Fibroblast of skin of scalp (primary cell): ENCODE data around the gene SALL3.

Source experiments
- DNase-seq: peaks from one replicate; pipeline ENCODE4 v3.0.0-alpha.2; 2013

Gene SALL3

DNA sequence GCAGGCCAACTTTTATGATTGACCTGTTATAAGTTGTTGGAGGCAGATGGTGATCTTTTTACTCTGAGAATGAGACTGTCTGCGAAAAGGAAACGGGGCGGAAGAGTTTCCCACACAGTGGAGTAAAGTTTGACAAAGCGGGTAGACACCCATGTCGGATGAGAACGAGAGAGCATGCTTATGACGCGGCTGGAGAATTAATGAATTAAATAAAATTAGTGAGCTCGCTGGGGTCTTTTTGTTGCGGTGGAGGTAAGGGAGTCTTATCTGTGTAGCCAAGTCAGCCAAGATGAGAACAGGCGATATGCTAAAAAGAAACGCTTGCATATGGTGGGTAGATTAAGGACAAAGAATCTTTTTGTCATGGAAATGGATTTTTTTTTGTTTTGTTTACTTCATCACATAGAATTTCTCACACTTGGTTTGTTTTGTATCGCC, 1.8 kb downstream of the SALL3 start:
- no peak for DNase-seq

DNA sequence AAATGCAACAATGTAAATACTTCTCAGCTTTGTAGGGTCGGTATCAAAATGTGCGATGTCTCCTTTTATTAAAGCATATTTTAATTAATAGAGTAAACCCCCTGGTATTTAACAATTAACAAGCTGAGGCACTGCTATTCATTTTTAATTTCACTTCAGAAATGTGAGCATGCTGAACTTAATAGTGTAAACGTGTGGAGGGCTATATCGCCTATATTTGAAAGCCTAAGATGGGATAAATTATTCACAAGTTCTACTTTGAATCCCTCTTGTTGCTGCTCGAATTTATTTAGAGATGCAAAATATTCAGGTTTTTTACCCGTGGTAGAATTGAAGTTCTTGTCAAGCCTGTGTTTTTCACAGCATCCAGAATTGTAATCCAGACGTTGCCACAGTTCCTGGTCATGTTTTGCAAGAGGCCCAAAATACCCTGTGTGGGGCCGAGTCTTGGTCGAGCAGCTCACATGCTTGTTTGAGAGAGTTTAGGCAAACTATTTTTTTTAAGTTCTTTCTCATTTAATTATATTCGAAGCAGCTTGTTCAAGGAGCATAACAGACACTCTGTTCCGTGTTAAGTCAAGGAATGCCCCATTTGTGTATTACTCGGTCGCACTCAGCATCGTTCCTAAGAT, 2.5 kb downstream of the SALL3 start:
- no peak for DNase-seq

DNA sequence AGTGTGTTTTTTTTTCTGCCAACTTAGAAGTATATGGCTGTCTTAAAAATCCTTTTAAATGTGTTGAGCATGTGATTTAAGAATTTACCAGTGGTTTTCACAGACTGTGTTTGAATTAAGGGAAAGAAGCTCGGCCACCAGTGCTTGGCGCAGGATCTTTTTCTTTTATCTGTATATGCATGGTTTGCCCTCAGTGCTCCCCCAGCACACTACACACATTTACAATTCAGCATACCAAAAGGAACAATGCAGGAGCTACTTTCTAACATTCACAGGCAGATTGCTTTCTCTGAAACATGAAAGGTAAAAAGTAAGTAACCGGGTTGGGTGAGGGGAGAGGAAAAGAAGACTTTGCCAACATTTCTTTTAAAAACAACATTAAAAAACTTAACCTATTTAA, 3.9 kb downstream of the SALL3 start:
- no peak for DNase-seq

DNA sequence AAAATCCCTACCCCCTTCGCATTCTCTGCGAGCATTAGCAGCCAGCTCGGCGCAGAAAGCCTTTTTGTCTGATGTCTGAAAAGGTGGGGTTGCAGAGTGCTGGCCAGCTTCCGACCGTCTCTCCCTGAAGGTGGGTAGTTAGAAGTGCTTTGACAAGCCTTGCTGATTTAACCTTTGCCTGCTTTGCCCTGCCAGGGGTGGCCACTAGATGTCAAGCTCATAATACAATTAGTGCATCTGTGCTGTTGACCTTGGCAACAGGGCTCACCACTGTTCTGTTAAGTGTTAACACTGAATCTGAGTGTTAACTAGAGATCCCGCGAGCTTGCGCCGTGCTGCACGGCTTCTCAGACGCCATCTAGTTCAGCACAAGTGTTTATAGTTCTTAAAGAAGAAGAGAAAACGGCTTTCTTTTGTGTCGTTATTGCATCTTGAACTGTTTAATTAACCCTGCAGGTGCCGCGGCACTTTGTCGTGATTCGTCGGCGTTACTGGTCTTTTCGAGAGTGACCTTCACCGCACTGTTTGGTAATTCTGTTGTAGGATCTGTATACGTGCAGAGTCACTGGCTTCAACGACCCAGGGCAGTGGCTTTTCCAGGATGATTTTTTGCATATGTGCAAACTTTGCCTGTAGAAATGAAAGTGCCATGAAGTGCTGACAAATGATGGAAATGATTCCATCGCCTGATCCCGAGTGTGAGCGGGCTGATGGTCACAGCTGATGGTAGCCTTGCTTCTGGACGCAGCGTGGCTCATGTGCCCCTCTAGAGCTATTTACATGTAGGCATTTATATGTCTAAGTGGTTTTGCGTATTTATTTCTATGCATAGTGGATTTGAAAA, 5.5 kb downstream of the SALL3 start:
- DNase-seq = no peak

DNA sequence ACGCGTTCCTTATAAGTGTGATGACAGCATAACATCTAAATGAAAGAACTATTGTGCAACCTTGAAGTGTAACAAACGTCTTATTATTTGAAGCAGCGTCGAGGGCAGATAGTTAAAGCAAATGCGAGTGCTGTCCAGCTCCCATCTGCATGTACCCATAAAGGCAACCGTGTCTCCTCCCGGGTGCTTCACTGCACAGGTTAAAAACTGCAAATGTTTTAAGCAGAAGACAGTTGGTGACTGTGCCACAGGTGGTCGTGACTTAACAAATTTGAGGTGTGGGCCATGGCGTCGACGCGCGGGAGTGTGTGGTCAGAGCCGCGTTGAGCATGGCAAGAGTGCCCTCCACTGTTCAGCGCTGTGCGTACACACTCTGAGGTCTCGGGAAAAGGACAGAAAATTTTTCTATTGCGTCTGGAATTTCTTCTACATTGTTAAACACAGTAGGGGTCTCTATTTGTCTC, 6.4 kb downstream of the SALL3 start:
- peak; percentile 7 for DNase-seq

DNA sequence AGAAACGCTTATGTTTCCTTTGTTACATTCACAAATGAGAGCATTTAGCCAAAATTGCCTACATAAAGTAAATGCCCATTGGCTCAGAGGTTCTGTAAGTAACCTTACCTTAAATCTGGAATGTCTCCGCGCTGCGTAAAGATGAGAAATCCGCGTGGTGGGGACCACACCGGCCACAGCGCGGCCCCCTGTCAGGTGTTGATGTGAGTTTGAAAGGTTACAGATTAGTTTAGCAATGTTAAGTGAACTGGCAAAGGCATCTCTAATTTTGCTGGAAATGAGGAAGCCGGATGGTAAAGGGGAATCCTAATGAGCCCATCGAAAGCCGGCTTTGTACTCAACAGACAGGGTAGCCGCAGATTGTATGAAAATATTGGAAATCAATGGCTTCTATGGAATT, 11.8 kb downstream of the SALL3 start:
- DNase-seq = no peak

DNA sequence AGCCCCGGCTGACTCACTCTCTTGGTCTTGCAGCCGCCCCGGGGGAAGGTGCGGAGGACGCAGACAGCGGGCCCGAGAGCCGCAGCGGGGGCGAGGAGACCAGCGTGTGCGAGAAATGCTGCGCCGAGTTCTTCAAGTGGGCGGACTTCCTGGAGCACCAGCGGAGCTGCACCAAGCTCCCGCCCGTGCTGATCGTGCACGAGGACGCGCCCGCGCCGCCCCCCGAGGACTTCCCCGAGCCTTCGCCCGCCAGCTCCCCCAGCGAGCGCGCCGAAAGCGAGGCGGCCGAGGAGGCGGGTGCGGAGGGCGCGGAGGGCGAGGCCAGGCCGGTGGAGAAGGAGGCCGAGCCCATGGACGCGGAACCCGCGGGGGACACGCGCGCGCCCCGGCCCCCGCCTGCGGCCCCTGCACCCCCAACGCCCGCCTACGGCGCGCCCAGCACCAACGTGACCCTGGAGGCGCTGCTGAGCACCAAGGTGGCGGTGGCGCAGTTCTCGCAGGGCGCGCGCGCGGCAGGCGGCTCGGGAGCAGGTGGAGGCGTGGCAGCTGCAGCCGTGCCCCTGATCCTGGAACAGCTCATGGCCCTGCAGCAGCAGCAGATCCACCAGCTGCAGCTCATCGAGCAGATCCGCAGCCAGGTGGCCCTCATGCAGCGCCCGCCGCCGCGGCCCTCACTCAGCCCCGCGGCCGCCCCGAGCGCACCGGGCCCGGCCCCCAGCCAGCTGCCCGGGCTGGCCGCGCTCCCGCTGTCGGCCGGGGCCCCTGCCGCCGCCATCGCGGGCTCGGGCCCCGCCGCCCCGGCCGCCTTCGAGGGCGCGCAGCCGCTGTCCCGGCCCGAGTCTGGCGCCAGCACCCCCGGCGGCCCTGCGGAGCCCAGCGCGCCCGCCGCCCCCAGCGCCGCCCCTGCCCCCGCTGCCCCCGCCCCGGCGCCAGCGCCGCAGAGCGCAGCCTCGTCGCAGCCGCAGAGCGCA, 12.7 kb downstream of the SALL3 start:
- no peak for DNase-seq

DNA sequence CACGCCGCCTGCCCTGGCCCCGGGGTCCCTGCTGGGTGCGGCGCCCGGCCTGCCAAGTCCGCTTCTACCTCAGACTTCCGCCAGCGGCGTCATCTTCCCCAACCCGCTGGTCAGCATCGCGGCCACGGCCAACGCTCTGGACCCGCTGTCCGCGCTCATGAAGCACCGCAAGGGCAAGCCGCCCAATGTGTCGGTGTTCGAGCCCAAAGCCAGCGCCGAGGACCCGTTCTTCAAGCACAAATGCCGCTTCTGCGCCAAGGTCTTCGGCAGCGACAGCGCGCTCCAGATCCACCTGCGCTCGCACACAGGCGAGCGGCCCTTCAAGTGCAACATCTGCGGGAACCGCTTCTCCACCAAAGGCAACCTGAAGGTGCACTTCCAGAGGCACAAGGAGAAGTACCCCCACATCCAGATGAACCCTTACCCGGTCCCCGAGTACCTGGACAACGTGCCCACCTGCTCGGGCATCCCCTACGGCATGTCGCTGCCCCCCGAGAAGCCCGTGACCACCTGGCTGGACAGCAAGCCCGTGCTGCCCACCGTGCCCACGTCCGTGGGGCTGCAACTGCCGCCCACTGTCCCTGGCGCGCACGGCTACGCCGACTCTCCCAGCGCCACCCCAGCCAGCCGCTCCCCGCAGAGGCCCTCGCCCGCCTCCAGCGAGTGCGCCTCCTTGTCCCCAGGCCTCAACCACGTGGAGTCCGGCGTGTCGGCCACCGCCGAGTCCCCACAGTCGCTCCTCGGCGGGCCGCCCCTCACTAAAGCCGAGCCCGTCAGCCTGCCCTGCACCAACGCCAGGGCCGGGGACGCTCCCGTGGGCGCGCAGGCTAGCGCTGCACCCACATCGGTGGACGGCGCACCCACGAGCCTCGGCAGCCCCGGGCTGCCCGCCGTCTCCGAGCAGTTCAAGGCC, 13.7 kb downstream of the SALL3 start:
- no peak for DNase-seq

DNA sequence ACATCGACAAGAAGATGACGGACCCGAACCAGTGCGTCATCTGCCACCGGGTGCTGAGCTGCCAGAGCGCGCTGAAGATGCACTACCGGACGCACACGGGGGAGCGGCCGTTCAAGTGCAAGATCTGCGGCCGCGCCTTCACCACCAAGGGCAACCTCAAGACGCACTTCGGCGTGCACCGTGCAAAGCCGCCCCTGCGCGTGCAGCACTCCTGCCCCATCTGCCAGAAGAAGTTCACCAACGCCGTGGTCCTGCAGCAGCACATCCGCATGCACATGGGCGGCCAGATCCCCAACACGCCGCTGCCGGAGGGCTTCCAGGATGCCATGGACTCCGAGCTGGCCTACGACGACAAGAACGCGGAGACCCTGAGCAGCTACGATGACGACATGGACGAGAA, 14.4 kb downstream of the SALL3 start:
- DNase-seq = no peak

DNA sequence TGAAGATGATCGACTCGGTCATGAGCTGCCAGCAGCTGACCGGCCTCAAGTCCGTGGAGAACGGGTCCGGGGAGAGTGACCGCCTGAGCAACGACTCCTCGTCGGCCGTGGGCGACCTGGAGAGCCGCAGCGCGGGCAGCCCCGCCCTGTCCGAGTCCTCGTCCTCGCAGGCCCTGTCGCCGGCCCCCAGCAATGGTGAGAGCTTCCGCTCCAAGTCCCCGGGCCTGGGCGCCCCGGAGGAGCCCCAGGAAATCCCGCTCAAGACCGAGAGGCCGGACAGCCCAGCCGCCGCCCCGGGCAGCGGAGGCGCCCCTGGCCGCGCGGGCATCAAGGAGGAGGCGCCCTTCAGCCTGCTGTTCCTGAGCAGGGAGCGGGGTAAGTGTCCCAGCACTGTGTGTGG, 14.9 kb downstream of the SALL3 start:
- DNase-seq = no peak

DNA sequence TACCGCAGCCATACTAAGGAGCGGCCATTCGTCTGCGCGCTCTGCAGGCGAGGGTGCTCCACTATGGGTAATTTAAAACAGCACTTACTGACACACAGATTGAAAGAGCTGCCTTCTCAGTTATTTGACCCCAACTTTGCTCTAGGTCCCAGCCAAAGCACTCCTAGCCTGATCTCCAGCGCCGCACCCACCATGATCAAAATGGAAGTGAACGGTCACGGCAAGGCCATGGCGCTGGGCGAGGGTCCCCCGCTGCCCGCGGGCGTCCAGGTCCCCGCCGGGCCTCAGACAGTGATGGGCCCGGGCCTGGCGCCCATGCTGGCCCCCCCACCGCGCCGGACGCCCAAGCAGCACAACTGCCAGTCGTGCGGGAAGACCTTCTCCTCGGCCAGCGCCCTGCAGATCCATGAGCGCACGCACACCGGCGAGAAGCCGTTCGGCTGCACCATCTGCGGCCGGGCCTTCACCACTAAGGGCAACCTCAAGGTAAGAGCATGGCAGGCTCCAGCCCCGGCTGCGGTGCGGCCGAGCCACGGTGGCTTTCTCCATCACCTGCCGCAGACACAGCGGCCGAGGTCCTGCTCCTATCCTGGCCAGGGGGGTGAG, 15.5 kb downstream of the SALL3 start:
- no peak for DNase-seq

DNA sequence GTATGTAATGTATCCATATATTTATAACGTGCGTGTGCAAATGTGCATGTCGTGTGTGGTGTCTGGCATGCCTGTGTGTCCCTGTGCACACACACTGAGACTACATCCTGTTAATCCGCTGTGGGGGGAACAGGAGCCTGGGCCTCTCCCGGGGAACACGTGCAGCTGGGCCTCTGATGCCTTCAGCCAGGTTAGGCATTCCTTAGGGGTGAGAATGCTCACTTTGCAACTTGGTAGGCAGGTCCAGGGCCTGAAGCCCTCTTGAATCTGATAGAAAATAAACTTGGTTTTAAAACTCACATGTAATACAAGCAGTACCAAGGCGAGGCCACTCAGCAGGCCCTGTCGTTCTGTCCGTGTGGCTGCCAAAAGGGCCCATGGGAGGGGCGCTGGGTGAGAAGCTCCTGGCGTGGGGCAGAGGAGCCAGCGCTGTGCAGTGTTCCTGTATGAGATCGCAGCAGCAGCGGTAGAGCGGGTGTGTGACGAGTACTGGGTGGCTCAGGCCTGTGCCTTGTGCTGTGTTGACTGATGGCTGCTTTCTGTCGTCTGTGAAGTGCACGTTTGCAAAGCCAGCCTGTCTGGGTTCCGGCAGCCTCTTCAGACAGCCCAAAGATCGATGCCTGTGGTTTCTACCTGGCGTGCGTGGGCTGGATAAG, 16.2 kb downstream of the SALL3 start:
- DNase-seq = no peak

DNA sequence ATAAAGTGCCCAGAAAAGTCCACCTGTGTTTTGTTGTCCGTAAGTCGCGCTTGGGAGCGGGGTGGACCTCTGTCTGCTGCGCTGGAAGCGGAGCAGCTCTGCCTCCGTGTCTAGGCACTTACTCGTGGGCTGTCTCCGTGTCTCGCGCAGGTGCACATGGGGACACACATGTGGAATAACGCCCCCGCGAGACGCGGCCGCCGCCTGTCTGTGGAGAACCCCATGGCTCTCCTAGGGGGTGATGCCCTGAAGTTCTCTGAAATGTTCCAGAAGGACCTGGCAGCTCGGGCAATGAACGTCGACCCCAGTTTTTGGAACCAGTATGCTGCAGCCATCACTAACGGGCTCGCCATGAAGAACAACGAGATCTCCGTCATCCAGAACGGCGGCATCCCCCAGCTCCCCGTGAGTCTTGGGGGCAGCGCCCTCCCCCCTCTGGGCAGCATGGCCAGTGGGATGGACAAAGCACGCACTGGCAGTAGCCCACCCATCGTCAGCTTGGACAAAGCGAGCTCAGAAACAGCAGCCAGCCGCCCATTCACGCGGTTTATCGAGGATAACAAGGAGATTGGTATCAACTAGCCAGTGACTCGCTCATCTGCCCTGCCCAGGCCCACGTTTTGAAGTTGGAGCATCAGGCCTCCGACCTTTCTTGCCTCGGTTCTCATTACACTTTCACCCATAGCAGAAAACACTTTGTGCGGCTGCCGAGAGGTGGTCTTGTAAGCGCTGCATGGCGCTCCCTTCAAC, 17.3 kb downstream of the SALL3 start:
- DNase-seq = no peak

DNA sequence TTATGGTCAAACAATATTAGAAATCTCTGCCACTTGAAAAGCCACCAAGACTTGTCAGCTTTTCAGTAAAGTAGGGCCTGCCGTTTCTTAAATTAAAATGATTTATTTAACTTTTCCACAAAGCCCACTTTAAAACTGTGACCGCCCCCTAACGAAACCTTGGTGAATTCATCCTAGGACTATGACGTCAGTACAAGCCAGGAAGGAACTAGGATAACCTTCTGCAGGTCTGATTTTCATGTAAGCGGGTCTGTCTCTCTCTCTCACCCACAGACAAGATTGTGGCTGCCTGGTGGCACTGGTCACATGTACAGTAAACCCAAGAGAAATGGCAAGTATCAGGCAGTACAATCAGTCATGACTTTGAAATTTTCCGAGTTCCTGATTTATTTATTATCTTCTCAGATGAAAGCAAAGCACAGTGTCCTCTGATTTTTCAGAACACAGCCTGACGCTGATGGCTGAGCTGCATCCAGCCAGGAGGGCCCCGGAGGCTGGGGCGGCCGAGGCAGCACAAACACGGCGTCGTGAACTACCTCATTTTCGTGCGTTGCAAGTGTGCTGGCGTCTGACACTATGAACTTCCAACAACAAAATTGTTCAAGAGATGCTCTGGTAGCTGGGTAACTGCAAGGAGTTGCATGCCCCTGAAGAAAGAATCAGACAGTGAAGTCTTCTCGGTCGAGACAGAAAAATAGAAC, 18.9 kb downstream of the SALL3 start:
- DNase-seq = no peak

DNA sequence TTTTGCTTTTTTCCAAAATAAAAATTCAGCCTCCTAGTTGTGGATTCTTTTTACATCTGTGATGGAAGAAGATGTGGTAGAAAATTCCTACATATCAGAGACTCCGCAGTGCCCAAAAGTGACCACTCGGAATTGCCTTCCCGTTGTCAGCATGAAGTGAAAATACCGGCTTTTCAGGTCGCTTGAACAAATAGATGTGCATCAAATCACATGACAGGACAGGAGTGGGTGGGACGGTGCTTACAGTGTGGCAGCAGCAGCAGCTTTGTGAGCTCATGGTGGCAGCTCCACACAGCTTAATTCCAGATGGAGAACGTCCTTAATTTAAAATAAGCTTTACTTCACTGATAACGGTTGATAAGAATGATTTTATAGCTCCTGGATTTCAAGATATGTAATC, 20.3 kb downstream of the SALL3 start:
- no peak for DNase-seq

DNA sequence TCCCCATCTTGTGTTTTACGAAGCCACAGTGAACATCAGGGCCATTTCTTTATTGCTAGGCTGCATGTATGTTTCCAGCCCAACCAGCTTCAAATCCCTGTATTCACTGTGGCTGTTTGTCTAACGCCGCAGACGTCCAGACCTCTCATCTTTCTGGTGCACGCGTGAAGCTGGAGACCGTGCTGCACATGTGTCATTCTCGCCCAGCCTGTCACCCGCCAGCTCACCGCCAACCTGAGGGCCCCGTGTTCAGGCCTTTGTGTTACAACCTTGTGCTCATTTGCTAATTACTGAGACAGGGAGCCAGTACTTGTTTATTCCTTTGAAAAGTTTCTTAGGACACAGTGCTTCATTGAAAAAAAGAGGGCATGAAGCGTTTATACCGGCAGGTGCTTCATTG, 21.4 kb downstream of the SALL3 start:
- DNase-seq = no peak

DNA sequence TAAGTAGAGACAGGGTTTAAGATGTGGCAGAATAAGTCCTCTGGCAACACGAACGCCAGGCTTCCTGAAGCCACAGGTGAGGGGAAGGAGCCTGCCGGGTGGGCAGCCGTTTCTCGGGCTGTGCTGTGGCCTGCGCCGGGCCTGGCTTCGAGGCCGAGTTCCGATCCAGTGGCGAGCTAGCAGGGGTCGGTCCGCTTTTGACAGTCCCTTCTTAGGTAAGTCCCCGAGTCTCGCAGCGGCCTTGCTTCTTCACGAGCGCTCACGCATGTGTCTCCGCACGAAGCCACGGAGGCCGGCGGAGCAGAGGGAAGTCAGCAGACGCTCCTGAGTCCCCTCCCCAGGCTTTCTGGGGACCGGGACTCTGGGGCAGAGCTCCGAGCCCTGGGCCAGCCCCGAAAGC, 26.0 kb downstream of the SALL3 start:
- DNase-seq = no peak

DNA sequence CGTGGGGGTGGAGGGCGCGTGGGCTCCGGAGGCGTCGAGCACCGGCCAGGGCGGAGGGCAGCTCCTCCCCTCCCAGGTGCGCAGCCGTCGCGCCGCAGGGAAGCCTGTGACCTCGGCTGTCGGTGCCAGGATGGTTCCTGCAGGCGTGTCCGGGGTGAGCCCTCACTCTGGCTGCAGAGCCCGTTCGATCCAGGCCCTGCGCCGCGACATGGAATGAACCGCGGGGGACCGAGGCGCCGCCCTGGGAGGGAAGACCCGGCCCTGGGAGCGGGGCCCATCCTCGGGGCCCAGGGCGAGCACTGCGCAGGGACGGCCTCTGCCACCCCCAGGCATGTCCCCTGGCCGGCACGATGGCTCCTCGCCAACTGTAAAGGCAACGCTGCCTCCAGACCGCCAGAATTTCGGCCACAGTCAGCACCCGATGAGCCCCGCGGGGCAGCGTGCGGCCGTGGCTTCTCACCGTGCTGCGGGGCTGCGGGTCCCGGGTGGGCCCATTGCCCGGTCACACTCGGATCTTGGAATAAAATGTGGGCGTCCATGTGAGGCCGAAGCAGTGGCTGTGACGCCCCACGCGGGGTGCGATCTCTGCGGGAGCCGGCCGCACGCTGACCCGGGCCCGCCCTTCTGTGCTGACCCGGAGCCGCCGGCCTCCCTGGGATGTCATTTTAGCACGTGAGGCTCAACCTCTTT, 26.6 kb downstream of the SALL3 start:
- DNase-seq = no peak

DNA sequence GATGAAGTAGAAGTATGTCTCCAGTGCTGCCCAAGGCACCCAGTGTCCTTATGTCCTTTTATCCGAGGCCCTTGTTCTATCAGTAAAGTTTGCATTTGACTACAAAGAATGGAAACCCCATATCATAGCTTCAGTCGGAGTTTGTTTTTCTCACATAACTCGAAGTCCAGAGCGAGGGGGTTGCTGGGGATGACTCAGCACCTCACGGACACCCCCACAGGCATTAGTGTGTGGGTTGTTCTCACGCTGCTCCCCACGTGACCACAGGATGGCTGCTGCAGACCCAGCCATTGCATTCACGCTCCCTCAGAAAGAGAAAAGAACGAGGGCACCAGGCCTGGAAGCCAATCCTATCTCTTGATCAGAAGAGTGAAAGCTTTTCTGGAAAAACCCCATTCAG, 27.8 kb downstream of the SALL3 start:
- no peak for DNase-seq
